Central memory CD4-positive, alpha-beta T cell (primary cell): ENCODE results near the gene SQSTM1.
"Not testable (repeated sequence)": the region's sequence is repeated elsewhere in the genome, so short reads cannot be mapped to it uniquely, and the experiment has no call there.

ENCODE experiments used
- DNase-seq: peaks from one replicate; pipeline ENCODE4 v3.0.0; 2022

SQSTM1 gene

GRCh38 chr5:179860301-179860700, 39.6 kb downstream of the SQSTM1 start:
- no peak for DNase-seq

DNA sequence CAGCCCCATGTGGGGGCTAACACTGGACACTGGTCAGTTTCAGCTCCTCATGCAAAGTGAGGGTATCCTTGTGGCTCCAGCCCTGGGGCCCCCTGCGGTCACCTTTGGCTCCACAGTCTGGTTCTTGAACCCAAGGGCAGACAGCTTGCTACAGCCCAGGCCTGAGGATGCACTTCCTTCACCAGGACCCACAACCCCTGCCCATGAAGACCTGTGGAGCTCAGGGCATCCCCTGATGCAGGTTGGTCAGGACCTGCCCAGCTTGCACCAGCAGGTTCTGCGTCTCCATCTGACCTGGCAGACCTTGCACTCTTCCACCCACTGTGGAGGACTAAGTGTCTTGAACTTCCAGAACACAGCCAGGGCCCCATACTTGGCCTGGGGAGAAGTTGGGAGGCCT, 41.6 kb downstream of the SQSTM1 start:
- no peak for DNase-seq

DNA sequence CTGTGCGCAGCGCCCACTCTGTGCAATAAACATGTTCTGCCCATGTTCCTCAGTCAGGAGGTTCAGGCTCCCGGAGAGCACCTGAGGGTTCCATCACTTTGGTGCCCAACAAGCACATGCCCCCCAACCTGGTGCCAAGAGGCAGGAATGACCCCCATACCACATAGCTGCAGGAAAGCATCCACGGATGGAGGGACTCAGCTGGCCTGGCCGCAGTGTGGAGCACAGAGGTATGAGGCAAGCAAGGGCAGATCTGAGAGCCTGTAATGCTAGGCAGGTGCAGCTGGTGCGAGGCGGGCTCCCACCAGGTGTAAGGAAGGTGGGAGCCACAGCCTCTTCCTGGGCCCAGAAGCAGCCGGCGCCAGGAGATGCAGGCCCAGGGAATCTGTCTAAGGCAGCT, 42.2 kb downstream of the SQSTM1 start:
- no peak for DNase-seq

GRCh38 chr5:179863449-179864085, 42.9 kb downstream of the SQSTM1 start:
- DNase-seq: no peak

DNA sequence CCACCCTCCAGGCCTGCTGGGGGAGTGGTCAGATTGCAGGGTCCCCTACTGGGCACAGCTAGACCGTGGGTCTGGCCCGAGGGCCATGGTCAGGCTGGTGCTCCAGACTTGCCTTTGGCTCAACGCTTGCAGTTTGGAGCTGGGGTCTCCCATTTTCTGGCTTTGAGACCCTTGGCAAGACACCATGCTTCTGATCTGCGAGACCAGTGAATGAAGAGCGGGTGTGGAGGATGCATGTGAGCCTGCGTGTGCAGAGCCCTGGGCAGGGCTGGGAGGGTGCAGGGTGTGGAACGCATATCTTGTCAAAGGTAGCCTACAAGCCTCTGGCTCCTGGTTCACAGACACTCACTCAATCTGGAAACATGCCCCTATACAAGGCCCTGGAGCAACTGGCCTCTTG, 44.0 kb downstream of the SQSTM1 start:
- no peak for DNase-seq

DNA sequence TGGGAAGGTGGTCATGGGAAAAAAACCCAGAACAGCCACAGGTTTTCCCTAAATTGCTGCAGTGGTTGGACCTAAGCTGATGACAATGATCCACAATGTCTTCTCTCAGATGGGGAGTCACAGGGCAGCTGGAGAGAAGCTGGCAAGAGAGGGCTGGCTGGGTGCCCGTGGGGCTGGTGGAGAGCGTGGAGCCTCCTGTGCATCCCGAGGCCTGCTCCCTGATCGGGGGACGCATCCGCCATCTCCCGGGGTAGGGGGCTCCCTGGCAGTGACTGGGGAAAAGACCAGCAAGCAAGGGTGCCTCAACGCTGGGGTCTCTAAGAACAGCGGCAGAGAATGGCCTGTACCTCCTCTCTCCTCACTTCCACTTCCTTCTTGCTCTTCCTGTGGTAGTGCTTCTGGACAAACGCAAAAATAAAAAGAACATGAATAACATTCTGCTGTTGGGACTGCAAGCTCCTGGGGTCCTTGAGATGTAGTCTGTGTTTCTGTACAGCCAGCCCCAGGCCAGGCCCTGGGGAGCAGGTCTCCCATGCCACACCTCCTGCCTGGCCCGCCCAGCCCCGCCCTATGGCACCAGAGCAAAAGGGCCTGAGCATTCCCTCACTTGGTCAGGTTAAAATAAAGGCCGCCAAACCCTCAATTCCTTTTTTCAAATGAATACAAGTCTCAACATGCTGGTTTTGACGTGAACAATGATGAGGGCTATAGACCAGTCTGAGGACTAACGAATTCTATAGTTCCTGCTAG, 45.0 kb downstream of the SQSTM1 start:
- no peak for DNase-seq

GRCh38 chr5:179866241-179867078, 45.8 kb downstream of the SQSTM1 start:
- no peak for DNase-seq

DNA sequence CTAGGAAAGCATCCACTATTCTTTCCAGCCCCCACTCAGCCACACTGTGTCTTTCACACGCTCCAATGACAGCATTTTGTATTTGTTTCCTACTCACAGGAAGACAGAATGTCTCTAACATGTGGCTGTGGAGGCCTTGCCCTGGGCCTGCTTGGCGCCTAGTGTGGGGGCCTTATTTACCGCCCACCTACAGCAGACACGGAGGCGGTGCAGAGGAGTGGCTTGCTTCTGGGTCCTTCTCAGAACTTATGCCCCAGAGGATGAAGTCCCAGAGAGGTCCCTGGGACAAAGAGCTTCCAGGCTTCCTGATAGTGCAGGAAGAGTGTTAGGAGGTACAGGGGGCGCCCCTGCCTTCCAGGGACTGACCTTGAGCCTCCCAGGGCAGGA, 46.4 kb downstream of the SQSTM1 start:
- no peak for DNase-seq

DNA sequence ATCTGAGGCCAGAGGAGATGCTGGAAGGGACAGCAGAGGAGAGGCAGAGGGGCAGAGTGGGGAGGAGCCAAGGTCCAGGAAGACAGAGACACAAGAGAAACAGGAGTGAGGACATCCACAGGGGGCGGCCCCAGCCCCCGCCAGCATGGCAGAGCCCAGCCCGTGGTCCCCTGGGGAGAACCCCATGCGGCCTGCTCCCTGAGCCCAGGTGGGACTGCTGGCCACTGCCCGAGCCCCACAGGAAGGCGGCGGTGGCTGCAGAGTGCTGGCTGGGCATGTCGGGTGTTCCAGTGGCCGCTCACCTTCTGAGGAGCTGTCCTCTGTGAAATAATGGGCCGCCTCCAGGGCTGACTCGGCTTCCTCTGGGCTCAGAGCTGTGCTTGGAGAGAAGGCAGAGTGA, 46.8 kb downstream of the SQSTM1 start:
- no peak for DNase-seq

- no peak for DNase-seq
Observed at GRCh38 chr5:179868541-179868940, 47.8 kb downstream of the SQSTM1 start.

GRCh38 chr5:179869101-179869500, 48.4 kb downstream of the SQSTM1 start:
- no peak for DNase-seq

GRCh38 chr5:179869641-179870402, 49.1 kb downstream of the SQSTM1 start:
- DNase-seq: no peak

DNA sequence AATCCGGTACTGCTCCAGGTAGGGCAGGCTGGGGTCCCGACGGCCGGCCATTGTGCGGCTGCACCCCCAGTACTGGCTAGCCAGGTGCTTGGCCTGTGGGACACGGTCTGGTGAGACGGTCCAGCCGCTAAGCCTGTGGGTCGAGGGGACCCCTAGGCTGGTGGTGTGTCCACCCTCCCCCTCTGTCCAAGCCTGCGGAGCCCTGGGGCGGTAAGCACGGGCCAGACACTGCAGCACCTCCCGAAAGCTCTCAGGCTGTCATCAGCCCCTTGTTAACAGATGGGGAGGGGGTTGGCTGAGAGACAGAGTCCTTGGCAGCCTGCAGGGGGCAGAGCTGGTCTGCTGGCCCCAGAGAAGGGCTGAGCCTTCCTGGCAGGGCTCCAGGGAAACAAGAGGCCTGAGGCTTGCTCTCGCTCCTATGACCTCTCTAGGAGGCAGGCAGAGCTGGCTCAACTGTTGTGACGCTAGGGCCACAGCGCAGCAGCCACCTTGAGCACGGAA, 49.7 kb downstream of the SQSTM1 start:
- DNase-seq: no peak

DNA sequence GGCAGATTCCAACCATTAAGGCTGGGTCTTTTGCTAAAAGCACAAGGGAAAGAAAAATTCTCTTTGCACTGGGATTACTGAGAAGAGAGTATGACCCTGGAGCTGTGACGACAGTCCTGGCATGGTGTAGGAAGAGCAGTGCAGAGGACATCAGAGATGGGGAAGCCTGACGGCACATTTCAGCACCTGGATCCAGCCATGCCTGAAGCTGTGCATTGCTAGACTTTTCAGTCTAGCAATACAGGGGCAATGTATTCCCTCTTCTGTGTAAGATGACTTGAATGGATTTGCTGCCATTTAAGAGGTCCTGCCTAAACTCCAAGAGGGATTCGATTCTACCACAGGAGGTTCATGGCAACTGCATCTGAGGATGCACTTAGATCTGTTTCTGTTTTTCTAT, 50.2 kb downstream of the SQSTM1 start:
- DNase-seq: no peak

DNA sequence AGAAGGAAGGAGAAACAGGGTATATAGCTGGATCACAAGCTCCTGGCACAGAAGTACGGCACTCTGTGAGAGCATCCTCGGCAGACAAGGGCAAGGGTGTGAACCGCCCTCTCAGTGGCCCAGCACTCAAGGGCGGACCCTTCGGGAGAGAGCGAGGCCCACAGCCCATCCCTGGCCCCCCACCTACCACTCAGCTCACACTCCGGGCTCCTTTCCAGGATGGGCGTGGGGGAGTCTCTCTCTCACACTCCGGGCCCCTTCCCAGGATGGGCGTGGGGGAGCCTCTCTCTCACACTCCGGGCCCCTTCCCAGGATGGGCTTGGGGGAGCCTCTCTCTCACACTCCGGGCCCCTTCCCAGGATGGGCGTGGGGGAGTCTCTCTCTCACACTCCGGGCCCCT, 50.8 kb downstream of the SQSTM1 start:
- not testable (repeated sequence) for DNase-seq

GRCh38 chr5:179872055-179872827, 51.5 kb downstream of the SQSTM1 start:
- no peak for DNase-seq

DNA sequence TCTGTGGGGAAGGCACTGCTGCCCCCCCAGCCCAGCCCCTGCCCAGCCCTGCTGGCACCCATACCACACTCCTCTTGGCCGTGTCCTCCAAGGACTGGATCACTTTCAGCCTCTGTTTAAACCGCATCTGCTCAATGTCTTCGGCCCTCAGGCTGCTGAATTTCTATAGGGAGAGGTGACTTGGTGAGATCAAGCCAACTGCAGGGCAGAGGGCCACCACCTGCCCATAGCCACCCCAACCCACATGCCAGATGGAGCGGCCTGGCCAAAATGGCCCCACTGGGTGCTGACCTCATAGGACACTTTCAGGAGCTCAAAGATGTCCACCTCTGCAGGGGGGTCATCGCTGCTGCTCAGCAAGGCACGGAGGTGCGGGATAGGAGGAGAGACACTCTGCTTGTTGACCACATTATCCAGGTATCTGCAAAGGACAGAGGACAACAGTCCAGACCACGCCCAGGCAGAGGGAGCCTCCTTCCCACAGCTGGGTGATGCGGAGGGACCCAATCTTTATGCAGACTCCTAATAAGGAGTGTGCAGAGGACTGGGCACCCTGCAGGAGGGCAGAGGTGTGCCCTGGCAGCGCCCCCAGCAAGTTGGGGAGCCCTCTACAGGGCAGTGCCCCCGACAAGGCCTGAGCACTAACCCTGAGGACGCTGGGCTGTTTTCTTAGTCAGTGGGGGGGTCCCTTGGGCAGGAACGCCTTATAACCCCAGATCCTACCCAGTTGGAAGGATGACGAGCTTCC, 52.3 kb downstream of the SQSTM1 start:
- DNase-seq: no peak

DNA sequence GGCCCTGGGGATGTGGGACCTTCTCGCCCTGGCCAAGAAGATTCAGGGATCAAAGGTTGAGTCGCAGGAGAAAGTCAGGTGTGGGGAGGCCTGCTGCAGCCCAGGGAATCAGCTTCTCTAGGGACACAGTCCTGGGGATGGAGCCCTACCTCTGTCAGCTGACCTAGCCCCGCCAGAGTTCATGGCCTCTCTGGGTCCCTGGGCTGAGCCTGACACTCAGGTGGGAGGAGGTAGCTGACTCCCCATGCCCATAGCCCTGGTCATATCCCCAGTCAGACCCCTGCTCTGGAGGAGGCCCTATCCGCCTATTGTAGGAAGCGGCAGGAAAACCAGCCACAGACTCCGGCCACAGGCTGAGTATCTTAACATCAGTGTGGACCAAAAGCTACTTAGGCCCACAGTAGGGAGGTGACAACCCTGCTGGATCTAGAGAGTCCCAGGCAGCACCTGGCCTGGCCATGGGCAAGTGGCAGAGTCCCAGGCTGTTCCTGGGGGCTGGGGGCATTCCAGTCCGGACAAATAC, 52.9 kb downstream of the SQSTM1 start:
- DNase-seq: no peak

DNA sequence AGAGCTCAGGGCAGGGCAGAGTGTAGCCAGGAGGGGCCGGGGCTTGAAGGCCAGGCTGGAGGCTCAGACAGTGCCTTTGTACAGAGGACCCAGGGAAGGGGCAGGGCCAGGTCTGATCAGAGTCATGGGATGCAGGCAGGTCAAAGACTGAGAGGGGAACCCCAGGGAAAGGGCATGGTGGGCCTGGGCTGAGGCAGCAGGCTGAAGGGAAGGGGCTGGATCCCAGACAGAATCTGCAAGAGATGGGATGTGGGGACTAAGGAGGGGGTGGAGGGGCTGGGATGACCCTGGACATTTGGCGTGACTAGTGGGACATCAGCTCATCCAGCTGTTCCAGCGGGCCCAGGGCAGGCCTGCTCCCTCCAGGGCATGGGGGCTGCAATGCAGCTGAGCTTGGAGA, 53.4 kb downstream of the SQSTM1 start:
- DNase-seq: no peak

DNA sequence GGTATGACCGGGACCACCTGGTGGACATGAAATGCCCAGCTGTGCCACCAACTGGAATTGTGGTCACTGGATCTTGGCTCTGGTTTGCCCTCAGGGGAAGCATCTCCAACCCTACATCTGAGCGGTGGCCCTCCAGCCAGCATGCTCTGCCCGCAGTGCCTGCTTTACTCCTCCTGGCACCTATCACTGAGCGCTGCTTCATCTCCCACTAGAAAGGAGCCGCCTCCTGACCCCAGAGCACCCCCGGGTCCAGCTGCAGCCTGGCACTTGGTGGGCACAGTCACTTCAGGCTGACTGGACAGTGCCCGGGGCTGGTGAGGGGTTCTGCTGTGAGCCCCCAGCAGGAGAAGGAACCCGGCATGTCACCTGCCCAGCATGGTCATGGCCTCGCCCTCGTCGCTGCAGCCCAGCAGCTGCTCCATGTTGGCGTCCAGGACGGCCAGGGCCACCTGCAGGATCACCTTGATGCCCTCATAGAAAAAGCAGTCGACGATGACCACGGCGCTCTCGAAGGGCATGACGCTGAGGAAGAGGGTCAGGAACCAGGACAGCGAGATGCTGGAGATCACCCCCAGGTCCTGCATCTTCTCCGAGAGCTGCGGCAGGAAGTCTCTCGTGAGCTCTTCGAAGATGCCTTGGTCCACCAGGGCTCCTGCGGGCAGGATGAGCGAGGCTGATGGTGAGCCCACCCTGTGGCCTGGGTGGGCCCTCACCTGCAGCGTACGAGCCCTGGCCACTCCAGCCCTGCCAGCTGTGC, 54.0 kb downstream of the SQSTM1 start:
- no peak for DNase-seq
